NT2/D1 (cell line): ENCODE results near the gene SMARCB1.

Experiments
- SUZ12 ChIP-seq: IDR thresholded peaks from 2 replicates; pipeline ENCODE4 v1.6.1; 2011; ENCODE audit not compliant: insufficient read length, insufficient read depth; ENCODE audit errors: extremely low read depth
- YY1 ChIP-seq: IDR thresholded peaks from 2 replicates; pipeline ENCODE4 v1.6.1; 2011; ENCODE audit not compliant: insufficient read length, insufficient read depth
- ZNF274 ChIP-seq: IDR thresholded peaks from 2 replicates; pipeline ENCODE4 v1.6.1; 2011; ENCODE audit warnings: mild to moderate bottlenecking, low read depth, low read length

- TF ChIP-seq YY1 (no peak), SUZ12 (no peak), ZNF274 (no peak)
Measured at GRCh38 chr22:23834406-23834792, 47.6 kb downstream of the SMARCB1 start.
